Measurements from ENCODE around the gene PACRG.

Gene PACRG

GRCh38 chr6:163260111-163260895 lies 532.5 kb downstream of the PACRG start (continued):
- no peak for TF ChIP-seq ZNF70 (CRISPR knock-in tag; IDR thresholded peaks at IDR 0.05)

DNA sequence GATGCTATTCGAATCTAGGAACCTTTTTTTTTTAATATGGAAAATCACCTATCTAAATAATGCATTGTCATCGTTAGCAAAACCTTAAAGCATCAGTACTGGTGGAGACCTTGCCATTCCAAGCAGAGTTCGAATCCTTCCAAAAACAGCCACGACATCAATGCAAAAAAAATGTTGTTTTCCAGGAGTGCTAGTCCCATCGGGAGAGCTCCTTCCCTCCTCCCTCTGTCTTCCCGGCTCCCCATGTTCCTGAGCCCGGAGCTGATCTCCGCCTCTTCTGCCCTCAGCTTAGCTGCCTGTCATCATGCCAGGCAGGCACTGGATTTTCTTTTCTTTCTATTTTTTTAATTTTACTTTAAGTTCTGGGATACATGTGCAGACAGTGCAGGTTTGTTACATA lies 533.1 kb downstream of the PACRG start:
- ATAC-seq: no peak
- TF ChIP-seq TCF4 (CRISPR knock-in tag; IDR thresholded peaks at IDR 0.05; ENCODE audit: borderline replicate concordance): no peak
- no peak for TF ChIP-seq BACH2 (CRISPR knock-in tag; IDR thresholded peaks at IDR 0.05; ENCODE audit: borderline replicate concordance)
- TF ChIP-seq TOX (CRISPR knock-in tag; IDR thresholded peaks at IDR 0.05; ENCODE audit: borderline replicate concordance): no peak
- TF ChIP-seq, protein P1, sequence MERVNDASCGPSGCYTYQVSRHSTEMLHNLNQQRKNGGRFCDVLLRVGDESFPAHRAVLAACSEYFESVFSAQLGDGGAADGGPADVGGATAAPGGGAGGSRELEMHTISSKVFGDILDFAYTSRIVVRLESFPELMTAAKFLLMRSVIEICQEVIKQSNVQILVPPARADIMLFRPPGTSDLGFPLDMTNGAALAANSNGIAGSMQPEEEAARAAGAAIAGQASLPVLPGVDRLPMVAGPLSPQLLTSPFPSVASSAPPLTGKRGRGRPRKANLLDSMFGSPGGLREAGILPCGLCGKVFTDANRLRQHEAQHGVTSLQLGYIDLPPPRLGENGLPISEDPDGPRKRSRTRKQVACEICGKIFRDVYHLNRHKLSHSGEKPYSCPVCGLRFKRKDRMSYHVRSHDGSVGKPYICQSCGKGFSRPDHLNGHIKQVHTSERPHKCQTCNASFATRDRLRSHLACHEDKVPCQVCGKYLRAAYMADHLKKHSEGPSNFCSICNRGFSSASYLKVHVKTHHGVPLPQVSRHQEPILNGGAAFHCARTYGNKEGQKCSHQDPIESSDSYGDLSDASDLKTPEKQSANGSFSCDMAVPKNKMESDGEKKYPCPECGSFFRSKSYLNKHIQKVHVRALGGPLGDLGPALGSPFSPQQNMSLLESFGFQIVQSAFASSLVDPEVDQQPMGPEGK (CRISPR knock-in tag; IDR thresholded peaks at IDR 0.05; ENCODE audit: borderline replicate concordance): no peak
- TF ChIP-seq ZNF70 (CRISPR knock-in tag; IDR thresholded peaks at IDR 0.05): no peak
- TF ChIP-seq OSR1 (CRISPR knock-in tag; IDR thresholded peaks at IDR 0.05): no peak
- TF ChIP-seq, protein P2, sequence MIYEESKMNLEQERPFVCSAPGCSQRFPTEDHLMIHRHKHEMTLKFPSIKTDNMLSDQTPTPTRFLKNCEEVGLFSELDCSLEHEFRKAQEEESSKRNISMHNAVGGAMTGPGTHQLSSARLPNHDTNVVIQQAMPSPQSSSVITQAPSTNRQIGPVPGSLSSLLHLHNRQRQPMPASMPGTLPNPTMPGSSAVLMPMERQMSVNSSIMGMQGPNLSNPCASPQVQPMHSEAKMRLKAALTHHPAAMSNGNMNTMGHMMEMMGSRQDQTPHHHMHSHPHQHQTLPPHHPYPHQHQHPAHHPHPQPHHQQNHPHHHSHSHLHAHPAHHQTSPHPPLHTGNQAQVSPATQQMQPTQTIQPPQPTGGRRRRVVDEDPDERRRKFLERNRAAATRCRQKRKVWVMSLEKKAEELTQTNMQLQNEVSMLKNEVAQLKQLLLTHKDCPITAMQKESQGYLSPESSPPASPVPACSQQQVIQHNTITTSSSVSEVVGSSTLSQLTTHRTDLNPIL (CRISPR knock-in tag; IDR thresholded peaks at IDR 0.05; ENCODE audit: low read depth): no peak
- TF ChIP-seq ISL1 (CRISPR knock-in tag; IDR thresholded peaks at IDR 0.05): no peak
- no peak for TF ChIP-seq ZNF8 (CRISPR knock-in tag; IDR thresholded peaks at IDR 0.05)
- no peak for TF ChIP-seq GLIS3 (CRISPR knock-in tag; IDR thresholded peaks at IDR 0.05)
- no peak for TF ChIP-seq POU6F1 (CRISPR knock-in tag; IDR thresholded peaks at IDR 0.05; ENCODE audit: borderline replicate concordance, low read depth)
- TF ChIP-seq ZFP30 (CRISPR knock-in tag; IDR thresholded peaks at IDR 0.05): no peak

DNA sequence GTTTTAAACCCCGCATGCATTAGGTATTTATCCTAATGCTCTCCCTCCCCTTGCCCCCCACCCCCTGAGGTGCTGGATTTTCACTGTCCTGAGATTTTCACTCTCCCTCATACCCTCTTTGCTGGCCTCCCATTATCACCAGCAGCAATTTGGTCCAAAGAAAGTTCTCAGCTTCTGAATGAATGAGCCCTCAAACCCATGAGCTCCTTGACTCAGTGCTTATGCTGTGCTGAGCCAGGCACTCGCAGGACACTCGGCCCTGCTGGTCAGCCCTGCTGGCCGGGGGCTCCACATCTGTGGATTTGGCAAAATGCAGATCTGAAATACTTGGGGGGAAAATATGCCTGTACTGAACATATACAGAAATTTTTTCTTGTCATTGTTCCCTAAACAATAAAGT lies 533.6 kb downstream of the PACRG start:
- no peak for TF ChIP-seq ZNF8 (CRISPR knock-in tag; IDR thresholded peaks at IDR 0.05)
- ATAC-seq: no peak

DNA sequence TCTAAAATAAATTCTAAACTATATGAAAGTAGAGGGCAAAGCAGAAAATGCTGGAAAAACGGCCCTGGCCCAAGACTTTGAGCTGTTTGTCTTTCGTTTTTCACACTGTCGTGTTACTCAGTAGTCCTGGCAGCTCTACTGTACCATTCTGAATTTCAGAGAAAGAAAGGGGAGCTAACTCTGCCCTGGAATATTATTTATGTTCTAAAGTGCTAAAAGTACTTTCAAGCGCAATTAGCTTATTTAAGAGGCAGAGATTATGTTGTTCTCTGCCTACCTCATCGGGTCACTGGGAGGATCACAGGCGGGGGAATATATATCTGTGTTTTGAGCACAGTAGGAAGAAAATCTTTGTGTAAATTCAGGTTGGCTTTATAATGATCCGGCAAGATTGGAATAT lies 534.3 kb downstream of the PACRG start:
- TF ChIP-seq ISL1 (CRISPR knock-in tag; IDR thresholded peaks at IDR 0.05): no peak
- TF ChIP-seq ARNTL (CRISPR knock-in tag; IDR thresholded peaks at IDR 0.05; ENCODE audit: borderline replicate concordance, low read depth): no peak
- TF ChIP-seq CSDC2 (CRISPR knock-in tag; IDR thresholded peaks at IDR 0.05): no peak
- no peak for TF ChIP-seq BACH2 (CRISPR knock-in tag; IDR thresholded peaks at IDR 0.05; ENCODE audit: borderline replicate concordance)
- no peak for TF ChIP-seq OSR1 (CRISPR knock-in tag; IDR thresholded peaks at IDR 0.05)
- TF ChIP-seq, protein P2 (CRISPR knock-in tag; IDR thresholded peaks at IDR 0.05; ENCODE audit: low read depth): no peak
- no peak for TF ChIP-seq TOX (CRISPR knock-in tag; IDR thresholded peaks at IDR 0.05; ENCODE audit: borderline replicate concordance)
- no peak for TF ChIP-seq ZFP3 (CRISPR knock-in tag; IDR thresholded peaks at IDR 0.05)
- no peak for TF ChIP-seq GLIS3 (CRISPR knock-in tag; IDR thresholded peaks at IDR 0.05)
- no peak for ATAC-seq

GRCh38 chr6:163263196-163263595 lies 535.4 kb downstream of the PACRG start:
- ATAC-seq: no peak
- TF ChIP-seq ZC3H10 (CRISPR knock-in tag; IDR thresholded peaks at IDR 0.05): no peak
- no peak for TF ChIP-seq BACH2 (CRISPR knock-in tag; IDR thresholded peaks at IDR 0.05; ENCODE audit: borderline replicate concordance)
- TF ChIP-seq PPARA (CRISPR knock-in tag; IDR thresholded peaks at IDR 0.05; ENCODE audit: borderline replicate concordance): no peak
- TF ChIP-seq TCF4 (CRISPR knock-in tag; IDR thresholded peaks at IDR 0.05; ENCODE audit: borderline replicate concordance): no peak
- TF ChIP-seq ZNF565 (CRISPR knock-in tag; conservative IDR thresholded peaks at IDR 0.05; ENCODE audit: low read depth): no peak
- TF ChIP-seq CSDC2 (CRISPR knock-in tag; IDR thresholded peaks at IDR 0.05): no peak
- no peak for TF ChIP-seq ISL1 (CRISPR knock-in tag; IDR thresholded peaks at IDR 0.05)
- TF ChIP-seq ZFP3 (CRISPR knock-in tag; IDR thresholded peaks at IDR 0.05): no peak
- TF ChIP-seq OSR1 (CRISPR knock-in tag; IDR thresholded peaks at IDR 0.05): no peak
- TF ChIP-seq, protein P1 (CRISPR knock-in tag; IDR thresholded peaks at IDR 0.05; ENCODE audit: borderline replicate concordance): no peak
- no peak for TF ChIP-seq TSHZ2 (CRISPR knock-in tag; IDR thresholded peaks at IDR 0.05)
- TF ChIP-seq ZNF70 (CRISPR knock-in tag; IDR thresholded peaks at IDR 0.05): no peak
- TF ChIP-seq, protein P3, sequence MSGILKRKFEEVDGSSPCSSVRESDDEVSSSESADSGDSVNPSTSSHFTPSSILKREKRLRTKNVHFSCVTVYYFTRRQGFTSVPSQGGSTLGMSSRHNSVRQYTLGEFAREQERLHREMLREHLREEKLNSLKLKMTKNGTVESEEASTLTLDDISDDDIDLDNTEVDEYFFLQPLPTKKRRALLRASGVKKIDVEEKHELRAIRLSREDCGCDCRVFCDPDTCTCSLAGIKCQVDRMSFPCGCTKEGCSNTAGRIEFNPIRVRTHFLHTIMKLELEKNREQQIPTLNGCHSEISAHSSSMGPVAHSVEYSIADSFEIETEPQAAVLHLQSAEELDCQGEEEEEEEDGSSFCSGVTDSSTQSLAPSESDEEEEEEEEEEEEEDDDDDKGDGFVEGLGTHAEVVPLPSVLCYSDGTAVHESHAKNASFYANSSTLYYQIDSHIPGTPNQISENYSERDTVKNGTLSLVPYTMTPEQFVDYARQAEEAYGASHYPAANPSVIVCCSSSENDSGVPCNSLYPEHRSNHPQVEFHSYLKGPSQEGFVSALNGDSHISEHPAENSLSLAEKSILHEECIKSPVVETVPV (CRISPR knock-in tag; IDR thresholded peaks at IDR 0.05): no peak
